RKO (cell line): ENCODE data around the gene GRP.

ENCODE experiments used
- DNase-seq: peaks from one replicate; pipeline ENCODE4 v3.0.0-alpha.2; 2016; ENCODE audit warnings: low spot score

The GRP gene

GRCh38 chr18:59268127-59268720 is 48.3 kb downstream of the GRP start:
- no peak for DNase-seq

- no peak for DNase-seq
Measured at GRCh38 chr18:59268721-59269562, 49.0 kb downstream of the GRP start.

DNA sequence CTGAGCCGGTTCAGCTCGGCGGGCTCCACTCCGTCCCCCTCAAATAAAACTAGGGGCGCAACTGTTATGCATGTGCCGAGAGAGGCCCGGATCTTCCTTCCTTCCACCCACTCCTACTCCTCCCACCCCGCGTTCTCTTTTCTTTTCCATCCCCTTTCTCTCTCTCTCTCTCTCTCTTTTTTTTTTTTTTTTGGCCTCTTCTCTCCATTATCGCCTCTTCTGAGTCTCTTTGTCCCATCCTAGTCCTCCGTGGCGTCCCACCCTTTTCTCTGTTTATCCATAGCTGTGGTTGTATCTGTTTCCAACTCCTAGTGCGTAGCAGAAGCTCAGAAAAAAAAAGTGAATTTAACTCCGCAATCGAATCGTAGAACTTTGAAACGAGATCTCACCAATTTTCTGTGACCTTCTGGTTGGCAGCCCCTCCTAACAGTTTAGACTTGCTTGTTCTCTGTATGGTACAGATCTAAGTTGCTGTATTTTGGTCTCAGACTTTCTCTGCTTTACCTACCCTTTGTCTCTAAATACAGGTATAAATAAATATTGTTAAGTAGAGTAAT is 49.7 kb downstream of the GRP start:
- no peak for DNase-seq

DNA sequence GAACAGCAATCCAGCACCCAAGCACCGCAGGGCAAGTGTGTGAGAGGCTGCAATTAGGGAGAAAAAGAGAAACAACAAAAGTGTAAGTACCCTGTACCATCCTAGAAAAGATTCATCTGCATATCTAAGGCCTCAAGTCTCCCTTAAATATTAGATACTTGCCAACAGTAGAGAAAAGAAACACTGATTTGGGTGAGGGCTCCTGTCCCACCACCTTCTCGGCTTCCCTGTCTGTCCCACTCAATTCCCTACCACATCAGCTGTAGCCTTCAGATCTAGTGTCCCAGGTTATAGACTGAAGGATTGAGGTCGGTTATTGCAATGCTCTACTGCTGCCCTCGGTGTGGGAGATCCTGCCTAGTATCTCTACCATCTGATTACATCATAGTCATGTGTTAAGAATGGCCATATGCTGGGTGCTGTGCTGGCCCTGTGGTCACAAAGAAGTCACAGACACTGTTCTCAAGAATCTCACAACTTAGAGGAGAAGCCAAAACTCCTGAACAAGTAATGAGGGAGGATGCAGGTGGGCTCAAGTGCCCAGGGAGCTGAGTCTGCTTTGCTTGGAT is 50.8 kb downstream of the GRP start:
- no peak for DNase-seq

- DNase-seq, result no peak
Measured at GRCh38 chr18:59271606-59272220, 51.8 kb downstream of the GRP start.

DNA sequence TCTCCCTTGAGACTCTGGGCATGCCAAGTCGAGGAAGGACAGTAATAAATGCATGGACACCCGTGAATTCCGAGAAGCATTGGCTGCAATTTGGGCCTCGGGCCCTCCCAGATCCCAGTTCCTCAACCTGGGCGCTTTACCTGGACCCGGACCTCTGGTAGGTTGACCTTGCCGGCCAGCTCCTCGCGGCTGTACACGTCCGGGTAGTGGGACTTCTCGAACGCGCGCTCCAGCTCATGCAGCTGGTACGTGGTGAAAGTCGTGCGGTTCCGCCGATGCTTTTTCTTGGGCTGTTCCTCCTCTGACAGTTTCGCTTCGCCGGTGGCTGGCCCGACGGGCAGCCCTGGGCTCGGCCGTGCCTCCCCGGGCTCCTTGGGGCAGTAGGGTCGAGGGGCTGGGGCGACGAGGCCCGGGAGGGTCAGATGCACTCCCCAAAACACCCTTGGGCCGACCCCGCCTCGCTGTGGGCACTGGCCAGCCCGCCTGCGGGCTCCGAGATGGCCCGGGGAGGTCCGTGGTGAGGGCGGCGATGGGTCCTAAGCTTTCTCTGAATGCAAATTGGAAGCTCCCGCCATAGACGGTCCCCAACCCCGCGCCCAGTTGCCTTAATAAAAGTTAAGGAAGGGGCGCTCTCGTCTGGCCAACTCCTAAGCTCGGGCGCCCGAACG is 52.4 kb downstream of the GRP start:
- no peak for DNase-seq

DNA sequence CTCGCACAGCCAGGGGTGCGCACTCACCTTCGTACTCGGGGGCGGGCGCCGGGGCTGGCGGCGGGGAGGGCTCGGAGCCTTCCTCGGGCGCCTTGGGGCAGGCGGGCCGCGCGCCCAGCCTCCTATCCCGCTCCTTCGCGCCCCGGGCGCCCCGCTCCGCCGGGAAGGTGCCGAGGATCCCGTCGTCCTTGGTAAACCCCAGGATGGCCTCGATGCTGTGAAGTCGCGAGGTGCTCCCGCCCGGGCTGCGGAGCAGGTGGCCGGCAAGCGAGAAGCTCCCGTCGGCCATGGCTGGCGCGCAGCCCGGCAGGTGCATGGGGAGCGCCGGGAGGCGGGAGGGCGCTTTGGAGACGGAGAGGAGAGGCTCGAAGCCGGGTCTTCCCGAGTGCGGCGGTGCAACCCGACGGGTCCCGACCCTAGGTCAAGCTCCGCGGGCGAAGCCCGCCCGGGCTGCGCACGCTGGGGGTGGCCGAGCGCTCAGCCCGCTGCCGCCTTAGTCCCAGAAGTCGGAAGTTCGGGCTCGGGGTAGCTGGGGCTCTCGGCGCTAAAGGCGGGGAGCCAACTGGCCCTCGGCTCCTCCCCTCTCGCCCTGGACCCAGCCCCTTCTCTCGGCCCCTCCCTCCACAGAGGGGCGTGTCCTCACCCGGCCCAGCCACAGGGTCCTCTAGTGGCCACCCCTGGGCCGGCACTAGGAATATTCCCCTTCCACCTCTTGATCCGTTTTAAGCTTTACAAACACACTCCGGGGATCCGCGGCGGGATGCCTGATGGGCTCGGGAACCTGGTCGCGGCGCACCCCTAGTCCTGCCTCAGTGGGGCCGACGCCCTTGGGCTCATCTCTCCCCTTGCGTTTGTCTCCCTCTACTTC is 53.2 kb downstream of the GRP start, which contains the start of gene RAX:
RAX (minus strand) TSS at position 564 of the 868 bp plus-strand sequence; CDS start at position 316, 248 bp downstream.
- DNase-seq, result no peak

GRCh38 chr18:59273759-59274532 is 54.0 kb downstream of the GRP start:
- DNase-seq, result no peak

GRCh38 chr18:59274533-59274928 is 54.6 kb downstream of the GRP start:
- no peak for DNase-seq

DNA sequence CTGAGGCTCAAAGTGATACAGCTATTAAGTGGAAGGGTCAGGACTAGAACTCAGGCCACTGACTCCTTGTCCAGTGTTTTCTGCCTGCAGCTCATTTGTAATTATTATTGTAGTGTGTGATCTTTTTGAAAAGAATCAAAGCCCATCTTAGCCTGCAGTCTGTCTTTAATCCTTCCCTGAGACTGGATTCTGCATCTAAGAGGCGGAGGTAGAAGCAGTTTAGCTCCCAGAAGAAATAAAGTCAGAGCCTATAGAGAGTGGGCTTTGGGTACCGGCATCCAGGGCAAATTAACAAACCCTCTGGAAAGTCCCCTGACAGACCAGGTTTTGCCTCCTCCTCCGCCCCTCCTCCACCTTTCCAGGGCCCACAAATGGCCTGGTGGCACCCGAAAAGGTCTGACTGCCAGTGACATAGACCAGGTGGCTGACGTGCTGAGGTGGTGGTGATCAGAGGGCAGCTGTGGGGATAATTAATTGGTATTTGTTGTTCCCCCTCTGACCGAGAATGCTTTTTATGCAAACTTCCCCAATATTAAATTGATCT is 55.5 kb downstream of the GRP start:
- no peak for DNase-seq

DNA sequence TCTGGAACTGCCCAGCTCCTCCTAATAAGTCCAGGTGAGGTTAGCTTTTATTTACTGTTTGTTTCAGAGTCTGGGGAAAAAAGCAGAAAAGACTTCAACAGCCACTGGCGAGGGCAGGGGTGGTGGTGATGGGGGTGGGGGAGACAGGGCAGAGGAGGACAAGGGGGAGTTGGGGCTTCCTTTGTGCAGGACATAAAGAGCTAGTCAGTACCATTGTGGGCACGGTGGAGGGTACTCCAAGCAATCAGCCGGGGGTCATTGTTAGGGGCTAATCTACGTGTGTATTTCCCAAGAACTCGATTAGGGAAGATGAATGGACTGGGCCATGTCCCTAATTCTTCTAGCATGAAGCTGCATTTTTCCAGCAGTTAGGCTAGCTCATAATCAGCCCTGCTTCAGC is 56.1 kb downstream of the GRP start:
- no peak for DNase-seq

DNA sequence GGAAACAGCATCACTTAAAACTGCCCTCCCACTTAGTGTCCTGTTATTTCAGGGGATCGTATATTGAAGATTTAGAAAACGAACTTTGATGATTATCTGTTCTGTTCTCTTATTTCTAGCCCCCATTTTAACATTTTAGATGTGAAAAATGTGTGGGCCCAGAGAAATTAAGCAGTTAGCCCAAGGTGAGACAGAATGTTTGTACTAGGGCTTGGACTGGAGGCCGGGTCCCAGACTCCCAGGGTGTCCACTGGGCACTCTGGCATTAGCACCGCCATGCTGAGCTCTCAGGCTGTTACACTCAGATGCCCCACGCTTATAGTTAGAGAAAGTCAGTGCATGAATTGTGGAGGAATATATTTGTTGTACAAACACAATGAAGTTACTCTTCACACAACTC is 58.8 kb downstream of the GRP start:
- DNase-seq, result no peak

DNA sequence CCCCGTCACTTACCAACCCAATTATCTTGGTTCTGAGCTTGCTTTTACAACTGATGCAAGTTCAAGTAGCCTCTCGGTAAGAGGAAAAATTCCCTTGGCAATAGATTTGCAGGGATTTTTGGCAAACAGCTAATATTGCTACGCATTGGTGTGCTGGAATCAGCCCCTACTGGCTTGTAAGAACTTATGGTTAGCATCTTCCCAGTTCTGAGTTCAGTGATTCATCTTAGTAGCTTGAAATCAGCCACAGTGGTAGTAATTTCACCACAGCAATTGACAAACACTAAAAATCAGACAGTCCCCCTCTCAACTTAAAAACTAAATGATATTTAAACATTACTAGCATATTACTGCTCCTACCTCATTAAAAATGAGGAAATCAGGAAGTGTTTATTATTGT is 59.2 kb downstream of the GRP start:
- no peak for DNase-seq

DNA sequence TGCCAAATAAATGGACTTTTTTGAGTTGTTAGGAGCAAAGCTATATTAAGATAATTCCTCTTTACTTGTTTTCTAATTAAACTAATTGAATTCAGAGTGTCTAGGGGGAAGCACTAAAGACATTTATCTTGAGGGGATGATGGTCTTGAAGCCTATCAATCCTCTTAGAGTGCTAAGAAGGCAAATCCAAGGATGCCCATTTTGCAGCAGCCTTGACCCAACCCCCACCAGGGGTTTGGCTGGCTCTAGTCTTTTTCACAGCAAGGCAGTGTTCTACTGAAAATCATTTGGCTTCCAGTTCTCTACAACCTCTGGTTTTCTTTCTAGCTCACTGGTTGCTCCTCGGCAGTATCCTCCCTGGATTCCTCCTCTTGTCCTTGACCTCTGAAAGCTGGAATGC is 59.8 kb downstream of the GRP start:
- no peak for DNase-seq
